Measurements from ENCODE around the gene RSRP1.
"Not testable (repeated sequence)": the region's sequence is repeated elsewhere in the genome, so short reads cannot be mapped to it uniquely, and the experiment has no call there.

DNA sequence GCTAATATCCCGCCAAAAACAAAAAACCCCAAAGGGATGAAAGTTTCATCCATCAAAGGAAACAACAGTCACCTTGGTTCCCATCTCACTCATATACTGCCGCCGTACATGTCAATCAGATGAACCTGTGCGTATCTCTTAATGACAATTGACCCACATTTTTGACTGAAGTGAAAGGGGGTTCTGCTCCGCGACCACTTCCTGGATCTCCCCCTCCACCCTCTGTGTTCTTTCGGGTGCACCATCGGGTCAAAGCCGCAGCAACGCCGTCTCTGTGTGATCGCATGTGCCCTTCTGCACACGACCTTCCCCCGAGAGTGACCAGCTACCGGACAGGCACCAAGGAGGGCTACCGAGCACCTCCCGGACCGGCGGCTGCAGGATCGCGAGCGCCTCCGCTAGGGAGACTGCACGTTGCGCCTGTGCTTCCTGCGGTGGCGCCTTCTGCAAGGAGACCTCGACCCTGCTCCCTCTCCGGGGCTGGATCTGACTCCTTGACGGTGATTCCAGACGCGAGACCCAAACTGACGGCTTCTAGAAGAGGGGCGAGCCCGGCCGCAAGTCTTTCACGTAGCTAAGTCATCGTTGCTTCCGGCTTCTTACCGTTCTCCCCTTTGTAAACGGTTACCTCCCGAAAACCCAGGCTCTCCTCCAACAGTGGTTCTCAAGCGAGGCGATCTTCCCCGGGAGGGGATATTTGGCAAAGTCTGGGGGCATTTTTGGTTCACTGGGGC is 19.5 kb upstream of the RSRP1 start:
- not testable (repeated sequence) for TF ChIP-seq POLR2A (IDR thresholded peaks at IDR 0.05)
- TF ChIP-seq, protein P1, sequence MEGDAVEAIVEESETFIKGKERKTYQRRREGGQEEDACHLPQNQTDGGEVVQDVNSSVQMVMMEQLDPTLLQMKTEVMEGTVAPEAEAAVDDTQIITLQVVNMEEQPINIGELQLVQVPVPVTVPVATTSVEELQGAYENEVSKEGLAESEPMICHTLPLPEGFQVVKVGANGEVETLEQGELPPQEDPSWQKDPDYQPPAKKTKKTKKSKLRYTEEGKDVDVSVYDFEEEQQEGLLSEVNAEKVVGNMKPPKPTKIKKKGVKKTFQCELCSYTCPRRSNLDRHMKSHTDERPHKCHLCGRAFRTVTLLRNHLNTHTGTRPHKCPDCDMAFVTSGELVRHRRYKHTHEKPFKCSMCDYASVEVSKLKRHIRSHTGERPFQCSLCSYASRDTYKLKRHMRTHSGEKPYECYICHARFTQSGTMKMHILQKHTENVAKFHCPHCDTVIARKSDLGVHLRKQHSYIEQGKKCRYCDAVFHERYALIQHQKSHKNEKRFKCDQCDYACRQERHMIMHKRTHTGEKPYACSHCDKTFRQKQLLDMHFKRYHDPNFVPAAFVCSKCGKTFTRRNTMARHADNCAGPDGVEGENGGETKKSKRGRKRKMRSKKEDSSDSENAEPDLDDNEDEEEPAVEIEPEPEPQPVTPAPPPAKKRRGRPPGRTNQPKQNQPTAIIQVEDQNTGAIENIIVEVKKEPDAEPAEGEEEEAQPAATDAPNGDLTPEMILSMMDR (IDR thresholded peaks at IDR 0.05): not testable (repeated sequence)

Data from Peyer's patch (tissue), 4 donors.